Activated CD8-positive, alpha-beta memory T cell treated with anti-CD3 and anti-CD28 coated beads for 1 hour (primary cell): ENCODE data around the gene GRIK4.

Source experiments
- DNase-seq, 2 donors: peaks; one replicate each; pipeline ENCODE4 v3.0.0-alpha.2; 2020; ENCODE audit warnings: low read depth in 1 of 2; ENCODE audit errors: extremely low read depth in 1 of 2

Gene GRIK4

GRCh38 chr11:120893440-120894201, 382.1 kb downstream of the GRIK4 start:
- DNase-seq = no peak

DNA sequence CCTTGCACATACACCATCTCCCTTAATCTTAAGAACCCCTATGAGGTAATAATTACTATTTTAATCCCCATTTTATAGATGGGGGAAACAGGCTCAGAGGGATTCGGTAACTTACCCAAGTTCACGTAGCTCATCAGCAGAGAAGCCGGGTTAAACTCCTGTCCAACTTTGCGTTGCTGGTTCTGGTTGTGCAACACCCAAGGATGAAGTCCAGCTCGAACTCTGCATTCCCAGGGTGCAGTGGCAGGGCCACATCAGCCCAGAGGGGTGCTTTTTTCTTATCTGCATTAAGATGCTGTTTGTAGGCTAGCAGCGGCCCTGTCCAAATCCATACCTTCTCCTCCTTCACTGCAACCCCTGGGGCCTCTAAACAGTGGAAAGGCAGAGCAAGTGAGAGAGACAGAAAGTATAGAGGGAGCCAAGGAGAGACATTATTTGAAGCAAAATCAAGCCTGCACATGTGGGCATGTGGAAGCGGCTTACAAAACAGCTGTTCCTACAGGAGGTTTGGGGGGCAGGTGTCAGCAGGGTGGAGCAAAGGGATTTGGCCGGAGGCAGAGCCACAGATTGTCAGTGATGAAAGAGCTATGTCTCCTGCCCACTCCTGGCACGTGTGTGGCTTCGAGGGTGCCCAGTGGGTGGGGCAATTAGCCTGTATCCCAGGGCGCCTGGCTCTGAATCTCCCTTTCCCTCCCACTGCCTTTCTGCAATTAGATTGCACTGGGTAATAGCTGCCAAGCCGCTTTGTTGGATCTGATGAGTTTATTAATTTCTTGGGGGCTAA, 382.8 kb downstream of the GRIK4 start:
- no peak for DNase-seq

DNA sequence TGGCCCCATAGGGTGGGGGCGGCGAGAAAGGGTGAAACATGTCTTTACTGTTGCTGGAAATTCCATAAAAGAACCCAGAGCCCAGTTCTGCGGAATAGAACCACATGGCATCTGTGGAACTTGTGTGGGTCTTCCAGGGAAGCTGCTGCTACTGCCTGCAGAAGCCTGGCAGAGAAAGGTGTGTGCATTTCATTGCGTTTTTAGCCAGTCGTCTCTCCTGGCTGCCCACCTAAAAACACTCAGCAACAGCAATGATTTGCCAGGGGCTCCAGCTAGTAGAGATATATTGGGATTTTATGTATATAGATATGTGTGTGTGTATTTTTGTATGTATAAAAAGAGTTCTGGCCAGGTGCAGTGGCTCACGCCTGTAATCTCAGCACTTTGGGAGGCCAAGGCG, 385.1 kb downstream of the GRIK4 start:
- no peak for DNase-seq

GRCh38 chr11:120898568-120898967, 387.0 kb downstream of the GRIK4 start:
- no peak for DNase-seq

- DNase-seq = no peak
Observed at GRCh38 chr11:120899720-120900119, 388.2 kb downstream of the GRIK4 start.

DNA sequence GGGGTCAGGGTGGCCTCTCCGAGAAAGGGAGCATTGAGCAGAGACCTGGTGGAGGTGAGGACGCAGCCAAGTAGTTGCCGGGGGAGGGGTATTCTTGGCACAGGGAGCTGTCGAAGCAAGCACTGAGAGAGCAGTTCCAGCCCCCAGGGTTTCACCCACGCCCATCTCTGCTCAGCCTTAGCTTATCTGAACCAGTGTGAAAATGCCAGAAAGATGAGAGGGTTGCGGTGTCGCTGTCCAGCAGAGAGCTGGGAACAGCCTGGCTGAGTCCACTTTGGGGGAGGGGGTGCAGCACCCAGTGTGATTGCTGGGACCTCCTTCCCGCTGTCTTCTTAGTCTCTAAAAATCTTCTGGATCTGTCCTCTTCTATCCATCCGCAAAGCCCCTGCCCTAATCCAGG, 389.1 kb downstream of the GRIK4 start:
- DNase-seq = no peak

GRCh38 chr11:120903686-120904085, 392.1 kb downstream of the GRIK4 start:
- no peak for DNase-seq

- DNase-seq = no peak
Observed at GRCh38 chr11:120904116-120904515, 392.6 kb downstream of the GRIK4 start.

- DNase-seq = no peak
Observed at GRCh38 chr11:120906766-120907165, 395.2 kb downstream of the GRIK4 start.

DNA sequence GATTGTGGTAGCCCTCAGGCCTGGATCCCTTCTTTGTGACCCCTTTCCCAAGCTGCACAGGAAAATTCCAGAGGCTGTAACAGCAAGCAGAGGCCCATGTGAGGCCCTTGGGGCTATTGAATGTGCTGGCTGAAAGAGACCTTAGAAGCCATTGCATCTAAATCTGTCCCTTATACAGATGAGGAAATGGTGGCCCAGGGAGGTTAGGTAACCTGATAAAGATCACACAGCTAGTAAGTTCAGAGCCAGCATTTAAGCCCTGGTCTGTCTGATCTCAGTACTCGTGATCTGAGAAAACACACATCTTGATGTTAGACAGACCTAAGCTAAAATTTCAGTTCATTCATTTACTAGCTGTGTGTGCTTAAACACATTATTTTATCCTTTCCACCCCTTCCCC, 396.4 kb downstream of the GRIK4 start:
- DNase-seq = no peak

GRCh38 chr11:120908461-120909181, 397.1 kb downstream of the GRIK4 start:
- no peak for DNase-seq

GRCh38 chr11:120909676-120910416, 398.3 kb downstream of the GRIK4 start:
- no peak for DNase-seq

DNA sequence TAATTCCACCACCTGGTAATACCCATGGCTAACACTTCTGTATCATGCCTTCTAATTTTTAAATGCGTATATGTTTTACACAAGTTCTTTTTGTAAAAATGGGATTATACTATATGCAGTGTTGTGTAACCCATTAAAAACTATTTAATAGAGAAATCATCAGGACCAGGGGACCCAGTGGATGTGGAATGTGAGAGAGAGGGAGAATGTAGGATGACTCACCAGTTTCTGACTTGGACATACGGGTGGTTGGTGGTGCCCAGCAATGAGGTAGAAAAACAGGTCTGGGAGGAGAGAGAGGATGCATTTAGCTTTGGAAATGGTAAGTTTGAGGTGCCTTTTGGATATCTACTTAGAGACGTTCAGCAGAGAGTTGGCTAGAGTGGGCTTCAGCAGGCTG, 400.4 kb downstream of the GRIK4 start:
- DNase-seq = no peak

- DNase-seq = no peak
Observed at GRCh38 chr11:120912504-120912903, 401.0 kb downstream of the GRIK4 start.

GRCh38 chr11:120912915-120913314, 401.4 kb downstream of the GRIK4 start:
- no peak for DNase-seq

- DNase-seq = no peak
Observed at GRCh38 chr11:120914021-120914420, 402.5 kb downstream of the GRIK4 start.

GRCh38 chr11:120914601-120915000, 403.1 kb downstream of the GRIK4 start:
- no peak for DNase-seq

GRCh38 chr11:120917559-120918239, 406.2 kb downstream of the GRIK4 start:
- no peak for DNase-seq

GRCh38 chr11:120918257-120918656, 406.7 kb downstream of the GRIK4 start:
- no peak for DNase-seq

DNA sequence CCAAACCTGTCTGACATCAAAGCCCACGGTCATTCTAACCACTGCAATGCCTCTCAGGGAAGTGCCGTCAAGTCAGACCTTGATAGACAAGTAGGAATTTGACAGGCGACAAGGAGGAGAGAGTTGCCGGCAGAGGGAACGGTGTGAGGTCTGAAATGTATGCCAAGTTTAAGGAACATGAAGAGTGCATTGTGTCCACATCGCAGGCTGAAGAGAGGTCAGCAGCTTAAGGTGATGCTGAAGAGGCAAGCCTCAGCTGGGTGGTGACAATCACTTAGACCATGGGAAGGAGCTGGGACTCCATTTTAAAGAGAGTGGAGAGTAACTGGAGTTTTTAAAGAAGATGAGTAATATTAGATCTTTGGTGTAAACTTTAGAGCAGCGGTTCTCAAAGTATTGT, 407.5 kb downstream of the GRIK4 start:
- DNase-seq = no peak
